HepG2 (cell line): ENCODE measurements around the gene DPPA4. TPM values are rescaled to one million over a fixed set of nuclear protein-coding genes. Genes with fewer than 3 reads are reported as not detected.

ENCODE experiments used
- ATAC-seq: fragments of 200-7000 bp; cut with Tn5 transposase; 3 replicates; pipeline ENCODE4 v1.9.1; 2020; ENCODE audit warnings: mild to moderate bottlenecking, moderate library complexity
- BruUV-seq: library from RNA; stranded (reverse); fragments of 400-500 nt; replicated peaks from 2 replicates; lab custom pipeline; 2021; lab: Mats Ljungman, UMichigan
- CTCF ChIA-PET: fragments of 300-600 bp; formaldehyde crosslinking; extraction: SDS; loops from one replicate; lab custom pipeline; 2021; ENCODE audit warnings: low total read pairs, inconsistent platforms, low intra/inter-chr PET ratio; lab: Yijun Ruan, JAX
- POLR2A ChIA-PET: fragments of 350-600 bp; sonication (Branson Sonifier 250); formaldehyde crosslinking; loops from one replicate; lab custom pipeline; 2020; ENCODE audit warnings: antibody characterized with exemption, inconsistent platforms; lab: Yijun Ruan, JAX
- DNase-seq: peaks from one replicate; pipeline ENCODE4 v3.0.0-alpha.2; 2015; ENCODE audit warnings: low spot score
- FAIRE-seq: peaks from 3 replicates; lab custom pipeline; 2011; peaks lifted over from hg19 to GRCh38; lab: Jason Lieb, UNC
- H2AFZ ChIP-seq: one replicate; pipeline ENCODE4 v1.6.1; 2011; ENCODE audit warnings: low read length, inconsistent platforms
- H3K27ac ChIP-seq: fragments of 300-600 bp; 3 replicates; pipeline ENCODE4 v1.8.0; 2011; ENCODE audit warnings: mixed run types, mild to moderate bottlenecking, mixed read lengths, low read length, inconsistent platforms; ENCODE audit not compliant: insufficient read depth; ENCODE audit errors: extremely low read length
- H3K27me3 ChIP-seq, 2 experiments: fragments of 200-600 bp in 1 of 2; 2 replicates in 1 of 2; 3 replicates in 1 of 2; pipeline versions ENCODE4 v1.6.0 to v1.8.0; 2011; ENCODE audit warnings: low read length in 2 of 2, mild to moderate bottlenecking in 2 of 2, moderate library complexity in 2 of 2, inconsistent platforms in 1 of 2; ENCODE audit not compliant: insufficient read depth in 2 of 2, control insufficient read depth in 1 of 2
- H3K36me3 ChIP-seq, 2 experiments: fragments of 200-600 bp in 1 of 2; replicated peaks in 1 of 2; 2 replicates in 1 of 2; 3 replicates in 1 of 2; pipeline versions ENCODE4 v1.5.1 to v1.8.0; 2011; ENCODE audit warnings: low read length in 2 of 2, inconsistent platforms in 1 of 2; ENCODE audit not compliant: insufficient read depth in 2 of 2, control insufficient read depth in 1 of 2
- H3K4me1 ChIP-seq: 2 replicates; pipeline ENCODE4 v1.5.1; 2012; ENCODE audit warnings: low read length, inconsistent platforms; ENCODE audit not compliant: insufficient read depth
- H3K4me2 ChIP-seq: 2 replicates; pipeline ENCODE4 v1.6.0; 2011; ENCODE audit warnings: low read depth, low read length, inconsistent platforms
- H3K4me3 ChIP-seq, 3 experiments: fragments of 200-600 bp in 1 of 3; sonication (generic), shearing (Covaris generic) in 1 of 3; replicated peaks in 1 of 3; 2 replicates each; pipeline ENCODE4 v1.5.1; 2011 to 2016; ENCODE audit warnings: low read length in 3 of 3, inconsistent platforms in 2 of 3, low read depth in 2 of 3, mild to moderate bottlenecking in 2 of 3, control low read depth in 1 of 3, mixed read lengths in 1 of 3; ENCODE audit not compliant: insufficient read depth in 1 of 3
- H3K79me2 ChIP-seq: one replicate; pipeline ENCODE4 v1.6.1; 2011; ENCODE audit warnings: low read length, inconsistent platforms; ENCODE audit not compliant: insufficient read depth
- H3K9ac ChIP-seq: 2 replicates; pipeline ENCODE4 v1.6.0; 2011; ENCODE audit warnings: mild to moderate bottlenecking, low read depth, low read length, inconsistent platforms; ENCODE audit not compliant: insufficient read depth
- H3K9me3 ChIP-seq: 2 replicates; pipeline ENCODE4 v1.5.1; 2012; ENCODE audit warnings: mild to moderate bottlenecking, low read length
- H4K20me1 ChIP-seq: 2 replicates; pipeline ENCODE4 v1.6.0; 2011; ENCODE audit warnings: inconsistent platforms, mild to moderate bottlenecking, low read length, moderate library complexity; ENCODE audit not compliant: insufficient read depth
- DZIP1 ChIP-seq: sonication (generic); formaldehyde crosslinking; IDR thresholded peaks from 2 replicates; pipeline ENCODE4 v1.5.0; 2020; ENCODE audit warnings: mild to moderate bottlenecking, missing genetic modification reagents
- GZF1 ChIP-seq: sonication (generic); formaldehyde crosslinking; IDR thresholded peaks from 2 replicates; pipeline ENCODE4 v1.5.1; 2020; ENCODE audit warnings: mild to moderate bottlenecking, missing genetic modification reagents
- KLF9 ChIP-seq: IDR thresholded peaks from 2 replicates; pipeline ENCODE4 v1.6.1; 2016; ENCODE audit warnings: low read depth
- MXD4 ChIP-seq: IDR thresholded peaks from 2 replicates; pipeline ENCODE4 v1.6.1; 2016; ENCODE audit warnings: mild to moderate bottlenecking, missing biosample characterization, missing genetic modification reagents
- PAX8 ChIP-seq: sonication (generic); formaldehyde crosslinking; IDR thresholded peaks from 2 replicates; pipeline ENCODE4 v1.8.0; 2022; ENCODE audit warnings: mild to moderate bottlenecking, missing genetic modification reagents, borderline replicate concordance
- SP1 ChIP-seq, 2 experiments: fragments of 450-650 bp in 1 of 2; sonication (generic) in 1 of 2; formaldehyde crosslinking in 1 of 2; IDR thresholded peaks; 2 replicates each; pipeline versions ENCODE4 v1.4.0 to v1.6.1; 2016 to 2020; ENCODE audit warnings: missing genetic modification reagents in 1 of 2
- THAP9 ChIP-seq: sonication (generic); formaldehyde crosslinking; IDR thresholded peaks from 2 replicates; pipeline ENCODE4; 2020; ENCODE audit warnings: missing genetic modification reagents, mild to moderate bottlenecking, borderline replicate concordance
- YEATS4 ChIP-seq: sonication (generic); formaldehyde crosslinking; IDR thresholded peaks from 2 replicates; pipeline ENCODE4 v1.4.0; 2020; ENCODE audit warnings: missing genetic modification reagents, borderline replicate concordance
- ZNF17 ChIP-seq: sonication (generic); formaldehyde crosslinking; IDR thresholded peaks from 2 replicates; pipeline ENCODE4 v1.5.0; 2020; ENCODE audit warnings: mild to moderate bottlenecking, missing genetic modification reagents
- ZNF253 ChIP-seq: sonication (generic); formaldehyde crosslinking; IDR thresholded peaks from 2 replicates; pipeline ENCODE4 v1.8.0; 2022; ENCODE audit warnings: mild to moderate bottlenecking, missing genetic modification reagents, borderline replicate concordance
- ZNF335 ChIP-seq: sonication (generic); formaldehyde crosslinking; IDR thresholded peaks from 2 replicates; pipeline ENCODE4 v1.4.0; 2020; ENCODE audit warnings: missing genetic modification reagents
- ZSCAN12 ChIP-seq: sonication (generic); formaldehyde crosslinking; IDR thresholded peaks from 2 replicates; pipeline ENCODE4 v1.9.0; 2021; ENCODE audit warnings: mild to moderate bottlenecking, missing genetic modification reagents
- WGBS: methylation state at CpG from one replicate; pipeline ENCODE4 v1.1.6; 2017; ENCODE audit warnings: low lambda C conversion rate; 5-methylcytosine and 5-hydroxymethylcytosine counted together
- in situ Hi-C: cut with HindIII; loops from 2 replicates; pipeline ENCODE4 v1.10.0; 2017; ENCODE audit warnings: low pct_unique_long_range_greater_than_20kb; ENCODE audit not compliant: extremely low pct_ligation_motif_present
- intact Hi-C: fragments of 100-400 bp; cut with micrococcal nuclease; formaldehyde crosslinking; loops from one replicate; pipeline ENCODE4 v1.10.0; 2022; ENCODE audit not compliant: unreplicated experiment
- polyA plus RNA-seq, 8 experiments: library from polyadenylated mRNA; depleted of rRNA in 3 of 8; stranded (reverse) in 7 of 8; unstranded in 1 of 8; fragments of >200 nt; fragmentation: Illumina TruSeq in 4 of 8; extraction: Trizol in 4 of 8; gene quantifications; 2 replicates each; pipeline versions ENCODE4 v1.2.1 to v1.2.3, GENCODE V29; 2011 to 2016; ENCODE audit warnings: low read depth in 4 of 8, missing spikeins in 1 of 8, mixed read lengths in 1 of 8; ENCODE audit not compliant: insufficient read depth in 1 of 8
- total RNA-seq, 5 experiments: library from RNA; depleted of rRNA; stranded (reverse); fragments of >200 nt; fragmentation: Illumina TruSeq; extraction: Trizol; gene quantifications; 2 replicates each; pipeline ENCODE4 v1.2.3, GENCODE V29; 2016; ENCODE audit warnings: low read depth in 1 of 5

DPPA4 gene
- total and polyA plus RNA-seq, 2 of the 13 experiments (the other 11 are each of a cell fraction or from before 2014, with no cell fraction given): not detected

GRCh38 chr3:109339197-109339596 lies 1.9 kb upstream of the DPPA4 start:
- no peaks in the 10 kb centered on the region for H3K79me2 ChIP-seq
- no peak overlapping the region for H3K9ac ChIP-seq
- CTCF ChIA-PET: no interaction called here
- POLR2A ChIA-PET: no interaction called here
- ATAC-seq (no peak), FAIRE-seq (no peak), DNase-seq (no peak)
- no peaks in the 10 kb centered on the region for H3K36me3 ChIP-seq
- H3K4me1 ChIP-seq: 0 out of 2 replicates have a peak, but pooled peaks cover 8% of the 10 kb centered on the region
- no peak overlapping the region for H2AFZ ChIP-seq
- TF ChIP-seq ZNF17 (CRISPR knock-in tag) (no peak), KLF9 (CRISPR knock-in tag) (no peak), DZIP1 (CRISPR knock-in tag) (no peak), ZNF253 (CRISPR knock-in tag) (no peak), YEATS4 (CRISPR knock-in tag) (no peak), MXD4 (no peak), ZSCAN12 (CRISPR knock-in tag) (no peak), GZF1 (no peak), SP1 (IDR thresholded peaks at IDR 0.05) (no peak), SP1 (CRISPR knock-in tag; IDR thresholded peaks at IDR 0.05) (no peak), THAP9 (CRISPR knock-in tag) (no peak), ZNF335 (no peak), PAX8 (CRISPR knock-in tag) (no peak)
- no peaks in the 10 kb centered on the region for H4K20me1 ChIP-seq
- H3K4me3 ChIP-seq: no peak overlapping the region
- intact Hi-C loops (no loop called here), in situ Hi-C loops (no loop called here)
- H3K9me3 ChIP-seq: no peaks in the 10 kb centered on the region
- no peak overlapping the region for H3K4me2 ChIP-seq
- WGBS: 53% methylated on average over 3 of the region's 3 CpGs
- BruUV-seq: no TSS peak
- H3K27ac ChIP-seq: no peak overlapping the region
- H3K27me3 ChIP-seq: no peaks in the 10 kb centered on the region
